Immature natural killer cell (primary cell): Measurements from ENCODE around the gene NINJ2. TPM values are rescaled to one million over a fixed set of nuclear protein-coding genes. Genes with fewer than 3 reads are reported as not detected.

Experiments used
- DNase-seq, 3 donors: peaks; one replicate each; pipeline ENCODE4 v3.0.0; 2022; ENCODE audit warnings: mixed read lengths in 1 of 3
- H3K27ac Mint-ChIP-seq, 6 donors: one replicate each; pipeline ENCODE4 v1.8.0; 2020; ENCODE audit warnings: mixed read lengths in 6 of 6, mild to moderate bottlenecking in 5 of 6, inconsistent platforms in 4 of 6, moderate library complexity in 3 of 6
- H3K27me3 Mint-ChIP-seq, 3 donors: one replicate each; pipeline ENCODE4 v1.8.0; 2020 to 2021; ENCODE audit warnings: low read depth in 3 of 3, mild to moderate bottlenecking in 3 of 3, mixed read lengths in 3 of 3, moderate library complexity in 3 of 3, inconsistent platforms in 1 of 3
- H3K36me3 Mint-ChIP-seq, 3 donors: one replicate each; pipeline ENCODE4 v1.8.0; 2020; ENCODE audit warnings: mixed read lengths in 3 of 3, inconsistent platforms in 2 of 3, mild to moderate bottlenecking in 2 of 3
- H3K4me1 Mint-ChIP-seq, 2 donors: one replicate each; pipeline ENCODE4 v1.8.0; 2020; ENCODE audit warnings: inconsistent platforms in 2 of 2, mild to moderate bottlenecking in 2 of 2, mixed read lengths in 2 of 2, moderate library complexity in 1 of 2
- H3K4me3 Mint-ChIP-seq, 5 donors: one replicate each; pipeline ENCODE4 v1.8.0; 2020; ENCODE audit warnings: mild to moderate bottlenecking in 5 of 5, mixed read lengths in 5 of 5, inconsistent platforms in 3 of 5, moderate library complexity in 3 of 5
- H3K9me3 Mint-ChIP-seq, 6 donors: one replicate each; pipeline ENCODE4 v1.8.0; 2020; ENCODE audit warnings: mild to moderate bottlenecking in 6 of 6, mixed read lengths in 6 of 6, inconsistent platforms in 4 of 6, moderate library complexity in 3 of 6
- polyA plus RNA-seq, 3 donors: library from polyadenylated mRNA; unstranded; fragments of 300-500 nt; fragmentation: Illumina TruSeq; gene quantifications; one replicate each; pipeline ENCODE4 v1.2.3, GENCODE V29; 2021

The NINJ2 gene
- polyA plus RNA-seq, 3 donors from 2014 or later: 18.2 to 42.3 (median 25.7) TPM

- Mint-ChIP-seq H3K27ac (no peak overlapping the region), H3K4me3 (no peak overlapping the region), H3K4me1 (peaks cover 40 to 45% of the 10 kb centered on the region in 2 donors), H3K27me3 (peaks cover 0 to 3% (median 2%) of the 10 kb centered on the region in 3 donors), H3K36me3 (no peaks in the 10 kb centered on the region), H3K9me3 (no peaks in the 10 kb centered on the region)
- no peak for DNase-seq
Observed at GRCh38 chr12:608921-609320, 54.3 kb downstream of the NINJ2 start.

GRCh38 chr12:608413-608812 is 54.8 kb downstream of the NINJ2 start:
- H3K4me3 Mint-ChIP-seq: no peak overlapping the region
- peak overlapping the region in 2 of 6 donors; percentile 4 to 28 for H3K27ac Mint-ChIP-seq
- H3K27me3 Mint-ChIP-seq: peaks cover 0 to 3% (median 2%) of the 10 kb centered on the region in 3 donors
- no peak for DNase-seq
- peaks cover 40 to 45% of the 10 kb centered on the region in 2 donors for H3K4me1 Mint-ChIP-seq
- no peaks in the 10 kb centered on the region for H3K9me3 Mint-ChIP-seq
- H3K36me3 Mint-ChIP-seq: no peaks in the 10 kb centered on the region

GRCh38 chr12:607541-608001 is 55.7 kb downstream of the NINJ2 start:
- no peak overlapping the region for H3K4me3 Mint-ChIP-seq
- DNase-seq: no peak
- peaks cover 0 to 3% (median 2%) of the 10 kb centered on the region in 3 donors for H3K27me3 Mint-ChIP-seq
- peaks cover 40 to 45% of the 10 kb centered on the region in 2 donors for H3K4me1 Mint-ChIP-seq
- peak overlapping the region in 4 of 6 donors; percentile 3 to 60 (median 32) for H3K27ac Mint-ChIP-seq
- no peaks in the 10 kb centered on the region for H3K9me3 Mint-ChIP-seq
- H3K36me3 Mint-ChIP-seq: no peaks in the 10 kb centered on the region

GRCh38 chr12:604956-605355 is 58.3 kb downstream of the NINJ2 start:
- Mint-ChIP-seq H3K27ac (no peak overlapping the region), H3K4me1 (peaks cover 19 to 23% of the 10 kb centered on the region in 2 donors), H3K27me3 (peaks cover 0 to 1% (median 0%) of the 10 kb centered on the region in 3 donors), H3K9me3 (no peaks in the 10 kb centered on the region), H3K4me3 (no peak overlapping the region), H3K36me3 (no peaks in the 10 kb centered on the region)
- no peak for DNase-seq

- H3K4me1 Mint-ChIP-seq: peaks cover 10 to 11% of the 10 kb centered on the region in 2 donors
- H3K27me3 Mint-ChIP-seq: peaks cover 0 to 3% (median 0%) of the 10 kb centered on the region in 3 donors
- H3K9me3 Mint-ChIP-seq: no peaks in the 10 kb centered on the region
- H3K4me3 Mint-ChIP-seq: no peak overlapping the region
- no peak overlapping the region for H3K27ac Mint-ChIP-seq
- no peak for DNase-seq
- peaks cover 0 to 5% (median 0%) of the 10 kb centered on the region in 3 donors for H3K36me3 Mint-ChIP-seq
Observed at GRCh38 chr12:602700-603068, 60.6 kb downstream of the NINJ2 start.

- peaks cover 0 to 10% (median 0%) of the 10 kb centered on the region in 3 donors for H3K36me3 Mint-ChIP-seq
- H3K9me3 Mint-ChIP-seq: no peaks in the 10 kb centered on the region
- H3K4me1 Mint-ChIP-seq: peaks cover 4 to 6% of the 10 kb centered on the region in 2 donors
- peaks cover 0 to 3% (median 0%) of the 10 kb centered on the region in 3 donors for H3K27me3 Mint-ChIP-seq
- H3K4me3 Mint-ChIP-seq: no peak overlapping the region
- peak overlapping the region in 1 of 6 donors; percentile 47 for H3K27ac Mint-ChIP-seq
- DNase-seq: no peak
Observed at GRCh38 chr12:601976-602699, 61.1 kb downstream of the NINJ2 start.

- no peaks in the 10 kb centered on the region for H3K4me1 Mint-ChIP-seq
- H3K27ac Mint-ChIP-seq: no peak overlapping the region
- DNase-seq: no peak
- H3K36me3 Mint-ChIP-seq: peaks cover 0 to 10% (median 4%) of the 10 kb centered on the region in 3 donors
- H3K4me3 Mint-ChIP-seq: no peak overlapping the region
- peaks cover 0 to 3% (median 0%) of the 10 kb centered on the region in 3 donors for H3K27me3 Mint-ChIP-seq
- no peaks in the 10 kb centered on the region for H3K9me3 Mint-ChIP-seq
Observed at GRCh38 chr12:599756-600155, 63.5 kb downstream of the NINJ2 start.

- H3K4me1 Mint-ChIP-seq: no peaks in the 10 kb centered on the region
- peaks cover 0 to 3% (median 0%) of the 10 kb centered on the region in 3 donors for H3K27me3 Mint-ChIP-seq
- DNase-seq: no peak
- H3K9me3 Mint-ChIP-seq: no peaks in the 10 kb centered on the region
- no peak overlapping the region for H3K4me3 Mint-ChIP-seq
- H3K36me3 Mint-ChIP-seq: peaks cover 2 to 10% (median 4%) of the 10 kb centered on the region in 3 donors
- no peak overlapping the region for H3K27ac Mint-ChIP-seq
Observed at GRCh38 chr12:597926-598568, 65.2 kb downstream of the NINJ2 start.

- Mint-ChIP-seq H3K27me3 (peaks cover 0 to 7% (median 3%) of the 10 kb centered on the region in 3 donors), H3K27ac (no peak overlapping the region)
Observed at GRCh38 chr12:593396-594270, 69.6 kb downstream of the NINJ2 start.

GRCh38 chr12:592024-592505 is 71.2 kb downstream of the NINJ2 start:
- no peaks in the 10 kb centered on the region for H3K4me1 Mint-ChIP-seq
- H3K27ac Mint-ChIP-seq: no peak overlapping the region
- H3K36me3 Mint-ChIP-seq: peaks cover 0 to 4% (median 4%) of the 10 kb centered on the region in 3 donors
- peaks cover under 1 to 7% (median 3%) of the 10 kb centered on the region in 3 donors for H3K27me3 Mint-ChIP-seq
- no peak overlapping the region for H3K4me3 Mint-ChIP-seq
- DNase-seq: no peak
- H3K9me3 Mint-ChIP-seq: no peaks in the 10 kb centered on the region

More at GRCh38 chr12:593396-594270, 69.6 kb downstream of the NINJ2 start:
- no peak overlapping the region for H3K4me3 Mint-ChIP-seq
- H3K9me3 Mint-ChIP-seq: no peaks in the 10 kb centered on the region
- no peaks in the 10 kb centered on the region for H3K4me1 Mint-ChIP-seq
- H3K36me3 Mint-ChIP-seq: peaks cover 4 to 10% (median 4%) of the 10 kb centered on the region in 3 donors
- DNase-seq: no peak

GRCh38 chr12:591167-592023 is 71.8 kb downstream of the NINJ2 start:
- H3K4me3 Mint-ChIP-seq: no peak overlapping the region
- H3K36me3 Mint-ChIP-seq: peaks cover 0 to 4% (median 4%) of the 10 kb centered on the region in 3 donors
- H3K9me3 Mint-ChIP-seq: no peaks in the 10 kb centered on the region
- DNase-seq: no peak
- H3K27me3 Mint-ChIP-seq: peaks cover 2 to 7% (median 3%) of the 10 kb centered on the region in 3 donors
- H3K4me1 Mint-ChIP-seq: no peaks in the 10 kb centered on the region
- no peak overlapping the region for H3K27ac Mint-ChIP-seq

- no peak overlapping the region for H3K27ac Mint-ChIP-seq
- peaks cover 0 to 4% (median 0%) of the 10 kb centered on the region in 3 donors for H3K36me3 Mint-ChIP-seq
- no peaks in the 10 kb centered on the region for H3K9me3 Mint-ChIP-seq
- H3K27me3 Mint-ChIP-seq: peaks cover 2 to 7% (median 3%) of the 10 kb centered on the region in 3 donors
- DNase-seq: no peak
- no peaks in the 10 kb centered on the region for H3K4me1 Mint-ChIP-seq
- no peak overlapping the region for H3K4me3 Mint-ChIP-seq
Observed at GRCh38 chr12:590206-590750, 73.0 kb downstream of the NINJ2 start.
